ENCODE results near the gene DYNC2I2.
A peak's percentile ranks its signal among the peaks of the same experiment; 100 is the strongest.

DYNC2I2 gene

DNA sequence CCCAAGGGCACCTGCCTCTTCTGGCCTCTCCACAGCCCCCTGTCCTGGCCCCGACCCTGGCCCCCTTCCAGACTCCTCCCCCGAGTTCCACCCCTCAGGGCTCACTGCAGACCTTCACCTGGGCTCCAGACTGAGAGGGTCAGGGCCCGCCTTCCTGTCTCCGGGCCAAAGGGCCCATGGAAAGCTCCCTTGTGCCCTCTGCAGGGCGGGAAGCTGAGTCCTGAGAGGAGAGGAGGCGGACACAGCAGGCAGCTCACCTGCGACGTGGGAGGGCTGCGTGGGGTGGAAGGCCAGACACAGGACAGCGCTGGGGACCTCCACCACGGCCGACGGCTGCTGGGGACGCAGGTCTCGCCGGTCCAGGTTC, 20.6 kb downstream of the DYNC2I2 start:
- no peak for DNase-seq (ENCODE audit: low read depth in 2 of 2)

GRCh38 chr9:128635266-128636023, 21.2 kb downstream of the DYNC2I2 start:
- DNase-seq (ENCODE audit: low read depth in 2 of 2), result peak; percentile 88 to 91

GRCh38 chr9:128634651-128635262, 21.9 kb downstream of the DYNC2I2 start:
- no peak for DNase-seq (ENCODE audit: low read depth in 2 of 2)

- DNase-seq (ENCODE audit: low read depth in 2 of 2), result no peak
Observed at GRCh38 chr9:128634111-128634510, 22.5 kb downstream of the DYNC2I2 start.

- DNase-seq (ENCODE audit: low read depth in 2 of 2), result no peak
Observed at GRCh38 chr9:128633601-128634000, 23.0 kb downstream of the DYNC2I2 start.

DNA sequence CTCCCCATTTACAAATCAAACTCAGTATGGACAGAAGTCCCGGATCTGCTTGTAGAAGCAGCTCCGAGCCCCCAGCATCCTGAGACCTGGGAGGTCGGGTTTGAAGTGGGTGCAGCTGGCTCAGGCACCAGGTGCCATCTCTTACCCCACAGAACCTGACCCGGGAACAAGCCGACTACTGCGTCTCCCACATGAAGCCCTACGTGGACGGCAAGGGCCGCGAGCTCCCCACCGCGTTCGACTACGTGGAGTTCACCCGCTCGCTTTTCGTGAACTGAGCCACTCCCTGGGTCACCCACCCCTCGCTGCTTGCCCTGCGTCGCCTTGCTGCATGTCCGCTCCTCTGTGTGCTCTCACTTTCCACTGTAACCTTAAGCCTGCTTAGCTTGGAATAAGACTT, 23.6 kb downstream of the DYNC2I2 start:
- DNase-seq (ENCODE audit: low read depth in 2 of 2), result no peak

- DNase-seq (ENCODE audit: low read depth in 2 of 2), result no peak
Observed at GRCh38 chr9:128632486-128632885, 24.2 kb downstream of the DYNC2I2 start.

DNA sequence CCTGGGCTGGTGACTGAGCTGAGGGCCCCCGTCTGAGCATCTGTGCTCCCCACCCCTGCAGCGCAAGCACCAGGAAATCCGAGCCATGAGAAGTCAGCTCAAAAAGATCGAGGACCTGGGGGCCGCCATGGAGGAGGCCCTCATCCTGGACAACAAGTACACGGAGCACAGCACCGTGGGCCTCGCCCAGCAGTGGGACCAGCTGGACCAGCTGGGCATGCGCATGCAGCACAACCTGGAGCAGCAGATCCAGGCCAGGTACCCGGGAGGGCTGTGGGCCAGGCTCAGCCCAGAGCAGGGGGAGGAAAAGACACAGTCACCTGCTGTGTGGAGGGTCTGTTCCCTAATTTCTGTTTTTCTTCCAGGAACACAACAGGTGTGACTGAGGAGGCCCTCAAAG, 24.6 kb downstream of the DYNC2I2 start:
- DNase-seq (ENCODE audit: low read depth in 2 of 2), result no peak

DNA sequence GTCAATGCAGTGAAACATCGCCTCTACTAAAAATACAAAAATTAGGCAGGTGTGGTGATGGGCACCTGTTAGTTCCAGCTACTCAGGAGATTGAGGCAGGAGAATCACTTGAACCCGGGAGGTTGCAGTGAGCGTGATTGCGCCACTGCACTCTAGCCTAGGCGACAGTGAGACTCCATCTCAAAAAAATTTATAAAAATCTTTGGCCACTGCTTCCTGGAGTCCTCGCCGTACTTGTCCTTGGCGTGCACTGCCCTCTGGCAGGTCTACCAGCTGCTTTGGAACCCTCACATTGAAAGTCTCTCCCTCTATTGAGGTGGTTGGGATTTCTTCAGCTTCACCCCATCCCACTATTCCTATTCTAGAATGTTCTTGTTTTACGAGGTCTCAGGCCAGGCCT, 25.0 kb downstream of the DYNC2I2 start:
- no peak for DNase-seq (ENCODE audit: low read depth in 2 of 2)

GRCh38 chr9:128629852-128630545, 26.6 kb downstream of the DYNC2I2 start:
- DNase-seq (ENCODE audit: low read depth in 2 of 2), result no peak

- DNase-seq (ENCODE audit: low read depth in 2 of 2), result no peak
Observed at GRCh38 chr9:128629136-128629535, 27.5 kb downstream of the DYNC2I2 start.

GRCh38 chr9:128628471-128629048, 28.1 kb downstream of the DYNC2I2 start:
- DNase-seq (ENCODE audit: low read depth in 2 of 2), result no peak

DNA sequence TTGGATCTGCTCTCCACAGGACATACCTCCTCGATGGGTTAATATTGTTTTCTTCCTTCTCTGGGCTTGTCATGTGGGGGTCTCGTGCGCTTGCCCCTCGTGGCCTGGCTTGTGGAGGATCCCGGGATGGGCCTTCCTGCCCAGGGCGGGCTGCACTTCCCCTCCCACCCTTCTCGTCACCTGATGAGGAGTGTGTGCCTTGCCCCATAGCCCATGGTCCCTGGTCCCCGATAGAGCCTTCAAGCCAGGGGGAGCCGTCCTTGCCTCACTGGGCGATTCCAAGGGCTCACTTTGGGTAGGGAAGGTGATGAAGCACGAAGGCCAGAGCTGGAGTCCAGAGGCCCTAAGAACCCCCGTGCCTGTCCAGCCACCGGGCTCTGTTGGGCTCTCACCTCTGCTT, 28.7 kb downstream of the DYNC2I2 start:
- DNase-seq (ENCODE audit: low read depth in 2 of 2), result no peak

DNA sequence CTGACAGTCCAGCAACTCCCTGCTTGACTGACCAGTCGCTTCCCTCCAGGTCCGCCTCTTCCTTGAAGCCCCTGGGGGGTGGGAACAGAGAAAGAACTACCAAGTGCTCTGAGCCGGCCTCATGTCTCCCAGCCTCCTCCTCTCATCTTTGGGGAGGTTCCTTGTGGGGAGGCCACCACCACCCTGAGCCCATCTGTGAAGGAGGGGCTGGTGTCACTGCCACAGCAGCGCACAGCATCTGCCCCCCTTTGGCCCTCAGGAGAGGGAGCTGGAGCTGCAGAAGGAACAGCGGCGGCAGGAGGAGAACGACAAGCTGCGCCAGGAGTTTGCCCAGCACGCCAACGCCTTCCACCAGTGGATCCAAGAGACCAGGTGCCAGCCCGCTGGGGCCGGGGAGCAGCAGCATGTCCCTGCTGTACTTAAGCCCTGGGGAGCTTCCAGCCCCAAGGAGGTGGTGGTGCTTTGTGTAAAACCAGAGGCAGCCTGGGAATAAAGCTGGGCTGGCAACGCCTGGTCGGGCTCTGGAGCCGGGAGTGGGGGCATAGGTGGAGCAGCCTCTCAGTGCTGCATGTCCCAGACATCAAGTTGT, 29.4 kb downstream of the DYNC2I2 start:
- no peak for DNase-seq (ENCODE audit: low read depth in 2 of 2)

GRCh38 chr9:128626181-128626580, 30.5 kb downstream of the DYNC2I2 start:
- no peak for DNase-seq (ENCODE audit: low read depth in 2 of 2)

DNA sequence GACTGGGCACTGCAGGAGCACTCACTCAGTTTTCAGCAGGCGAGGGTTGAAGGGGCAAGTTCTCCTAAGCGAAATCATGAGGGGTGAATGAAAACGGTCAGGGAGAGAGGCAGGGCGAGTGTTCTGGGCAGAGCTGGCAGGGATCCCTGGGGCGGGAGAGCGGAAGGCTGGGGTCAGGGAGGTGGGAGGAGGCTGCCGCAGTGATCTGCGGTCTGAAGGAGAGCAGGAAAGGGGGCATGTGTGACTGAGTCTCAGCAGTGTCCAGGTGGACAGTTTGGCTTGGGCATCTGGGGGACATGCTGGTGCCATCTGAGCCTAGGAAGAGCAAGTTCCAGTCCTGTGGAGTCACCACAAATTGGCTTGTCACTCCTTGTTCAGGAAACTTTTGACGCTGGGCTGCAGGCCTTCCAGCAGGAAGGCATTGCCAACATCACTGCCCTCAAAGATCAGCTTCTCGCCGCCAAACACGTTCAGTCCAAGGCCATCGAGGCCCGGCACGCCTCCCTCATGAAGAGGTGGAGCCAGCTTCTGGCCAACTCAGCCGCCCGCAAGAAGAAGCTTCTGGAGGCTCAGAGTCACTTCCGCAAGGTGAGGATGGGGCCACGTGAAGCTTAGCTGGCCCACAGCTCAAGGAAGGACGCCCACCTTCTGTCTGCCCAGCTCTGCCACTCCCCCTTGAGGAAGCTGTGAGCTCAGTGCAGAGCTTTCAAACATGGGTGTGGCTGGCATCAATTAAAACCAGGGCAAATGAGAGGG, 31.1 kb downstream of the DYNC2I2 start:
- DNase-seq (ENCODE audit: low read depth in 2 of 2), result no peak

DNA sequence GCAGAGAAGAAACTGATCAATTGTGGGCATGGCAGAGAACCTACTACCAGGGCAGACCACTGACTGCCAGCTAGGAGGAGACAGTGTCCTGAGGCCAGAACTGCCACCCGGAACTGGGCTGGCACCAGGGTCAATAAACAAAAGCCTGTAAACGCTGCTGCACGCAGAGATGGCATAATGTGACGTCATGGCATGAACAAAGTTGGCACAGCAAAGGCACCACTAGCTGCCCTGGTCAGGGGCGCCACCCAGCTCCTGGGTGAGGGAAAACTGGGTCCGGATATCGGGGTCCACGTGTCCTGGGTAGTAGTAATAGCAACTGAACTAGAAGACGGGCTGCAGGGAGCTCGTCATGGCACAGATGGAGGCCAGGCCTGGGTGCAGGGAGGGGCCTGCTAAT, 32.1 kb downstream of the DYNC2I2 start:
- DNase-seq (ENCODE audit: low read depth in 2 of 2), result no peak

DNA sequence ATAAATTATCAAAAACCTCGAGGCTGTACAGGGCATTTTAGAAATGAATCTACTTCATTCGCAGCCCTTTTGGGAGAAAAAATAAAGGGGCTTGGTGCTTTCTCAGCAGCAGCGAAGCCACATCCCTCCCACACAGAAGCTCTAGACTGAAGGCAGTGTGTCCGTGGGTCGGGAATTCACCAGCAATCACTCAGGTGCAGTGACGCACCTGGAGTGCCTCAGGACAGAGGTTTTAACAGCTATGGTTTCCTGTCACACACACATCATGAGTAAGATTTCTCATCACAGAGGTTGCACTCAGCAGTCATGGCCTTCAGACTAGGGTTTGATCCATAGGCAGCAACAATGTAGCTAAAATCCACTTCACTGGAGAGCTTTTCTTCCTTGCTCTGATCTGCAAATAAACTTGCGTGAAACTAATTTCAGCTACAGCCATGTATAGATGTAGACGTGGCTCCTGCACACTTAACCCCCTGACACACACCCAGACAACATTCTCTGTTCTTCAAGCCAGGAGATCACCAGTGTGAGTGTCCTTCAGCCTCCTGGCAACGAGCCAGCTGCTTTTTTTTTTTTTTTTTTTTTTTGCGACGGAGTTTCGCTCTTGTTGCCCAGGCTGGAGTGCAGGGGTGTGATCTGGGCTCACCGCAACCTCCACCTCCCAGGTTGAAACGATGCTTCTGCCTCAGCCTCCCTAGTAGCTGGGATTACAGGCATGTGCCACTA, 34.8 kb downstream of the DYNC2I2 start:
- no peak for DNase-seq (ENCODE audit: low read depth in 2 of 2)

DNA sequence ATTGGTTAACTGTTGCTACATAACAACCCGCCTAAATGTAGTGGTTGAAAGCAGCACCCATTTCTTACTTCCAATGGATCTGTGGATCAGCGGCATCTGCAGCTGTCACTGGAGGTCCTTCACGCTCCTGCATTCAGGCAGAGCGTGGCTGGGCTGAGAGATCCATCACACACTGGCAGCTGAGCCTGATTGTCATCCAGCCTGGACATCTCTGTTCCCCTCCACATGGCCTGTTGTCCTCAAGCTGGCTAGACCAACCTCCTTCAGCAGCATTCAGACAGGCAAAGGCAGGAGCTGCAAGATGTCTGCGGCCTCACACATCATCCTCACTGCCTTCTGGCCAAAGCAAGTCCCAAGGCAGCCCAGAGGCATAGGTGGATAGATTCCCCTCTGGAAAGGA, 36.9 kb downstream of the DYNC2I2 start:
- no peak for DNase-seq (ENCODE audit: low read depth in 2 of 2)

- no peak for DNase-seq (ENCODE audit: low read depth in 2 of 2)
Observed at GRCh38 chr9:128619127-128619526, 37.5 kb downstream of the DYNC2I2 start.

GRCh38 chr9:128617943-128618342, 38.7 kb downstream of the DYNC2I2 start:
- DNase-seq (ENCODE audit: low read depth in 2 of 2), result no peak
